IMR-90 (cell line): ENCODE data around the gene RALGPS2. TPM values are rescaled to one million over a fixed set of nuclear protein-coding genes. Genes with fewer than 3 reads are reported as not detected.

Source experiments
- ATAC-seq: fragments of 200-7000 bp; cut with Tn5 transposase; 2 replicates; pipeline ENCODE4 v1.9.1; 2020; ENCODE audit warnings: low read depth, mild to moderate bottlenecking, moderate library complexity
- BruUV-seq: library from RNA; stranded (reverse); fragments of 400-500 nt; replicated peaks from 2 replicates; lab custom pipeline; 2021; lab: Mats Ljungman, UMichigan
- CTCF ChIA-PET: fragments of 300-600 bp; formaldehyde crosslinking; extraction: SDS; loops from one replicate; lab custom pipeline; 2021; ENCODE audit warnings: antibody characterized with exemption; lab: Yijun Ruan, JAX
- POLR2A ChIA-PET: fragments of 300-600 bp; sonication (Branson Sonifier 250); formaldehyde crosslinking; loops from one replicate; lab custom pipeline; 2022; ENCODE audit warnings: antibody characterized with exemption; ENCODE audit not compliant: unreplicated experiment; lab: Charles Lee
- DNase-seq: peaks from one replicate; pipeline ENCODE4 v3.0.0; 2013
- H2AFZ ChIP-seq: replicated peaks from 2 replicates; pipeline ENCODE3; 2013; ENCODE audit warnings: low read length, mild to moderate bottlenecking; ENCODE audit not compliant: poor library complexity
- H2AK5ac ChIP-seq: 2 replicates; pipeline ENCODE4 v1.6.1; 2013; ENCODE audit warnings: low read depth, low read length, inconsistent platforms
- H2AK9ac ChIP-seq: replicated peaks from 2 replicates; pipeline ENCODE3; 2013; ENCODE audit warnings: mild to moderate bottlenecking, low read depth, low read length, moderate library complexity; ENCODE audit not compliant: poor library complexity
- H2BK120ac ChIP-seq: 2 replicates; pipeline ENCODE4 v1.6.1; 2013; ENCODE audit warnings: low read depth, low read length, inconsistent platforms
- H2BK15ac ChIP-seq: 3 replicates; pipeline ENCODE4 v1.6.1; 2013; ENCODE audit warnings: low read depth, low read length, inconsistent platforms
- H2BK20ac ChIP-seq: 2 replicates; pipeline ENCODE4 v1.6.1; 2013; ENCODE audit warnings: low read depth, mild to moderate bottlenecking, inconsistent platforms, low read length, moderate library complexity
- H2BK5ac ChIP-seq: 2 replicates; pipeline ENCODE4 v1.6.1; 2013; ENCODE audit warnings: mild to moderate bottlenecking, low read depth, low read length, inconsistent platforms; ENCODE audit not compliant: poor library complexity, severe bottlenecking
- H3K14ac ChIP-seq: replicated peaks from 2 replicates; pipeline ENCODE4 v1.6.1; 2013; ENCODE audit warnings: low read depth, low read length, inconsistent platforms
- H3K18ac ChIP-seq: 2 replicates; pipeline ENCODE4 v1.6.1; 2013; ENCODE audit warnings: low read depth, low read length, control low read depth
- H3K23ac ChIP-seq: 2 replicates; pipeline ENCODE4 v1.6.1; 2013; ENCODE audit warnings: low read depth, low read length, inconsistent platforms
- H3K27ac ChIP-seq: 2 replicates; pipeline ENCODE4 v1.5.1; 2013; ENCODE audit warnings: mild to moderate bottlenecking, control low read depth, low read length; ENCODE audit not compliant: insufficient read depth
- H3K27me3 ChIP-seq: 2 replicates; pipeline ENCODE4 v1.6.1; 2013; ENCODE audit warnings: low read length; ENCODE audit not compliant: control insufficient read depth, insufficient read depth
- H3K36me3 ChIP-seq: 2 replicates; pipeline ENCODE4 v1.6.1; 2013; ENCODE audit warnings: low read length, mixed read lengths; ENCODE audit not compliant: control insufficient read depth, insufficient read depth
- H3K4ac ChIP-seq: 2 replicates; pipeline ENCODE4 v1.6.1; 2013; ENCODE audit warnings: low read depth, low read length, inconsistent platforms
- H3K4me1 ChIP-seq: 2 replicates; pipeline ENCODE4 v1.6.1; 2013; ENCODE audit warnings: low read length, mixed read lengths; ENCODE audit not compliant: control insufficient read depth, insufficient read depth
- H3K4me2 ChIP-seq: 2 replicates; pipeline ENCODE4 v1.6.1; 2013; ENCODE audit warnings: low read depth, mild to moderate bottlenecking, control low read depth, low read length, moderate library complexity
- H3K4me3 ChIP-seq: 2 replicates; pipeline ENCODE4 v1.5.1; 2013; ENCODE audit warnings: low read depth, mild to moderate bottlenecking, control low read depth, low read length, moderate library complexity; ENCODE audit not compliant: insufficient read depth
- H3K56ac ChIP-seq: 2 replicates; pipeline ENCODE4 v1.6.1; 2013; ENCODE audit warnings: low read length, inconsistent platforms; ENCODE audit not compliant: insufficient read depth; ENCODE audit errors: extremely low read depth
- H3K79me1 ChIP-seq, 2 experiments: 2 replicates each; pipeline ENCODE4 v1.6.1; 2013; ENCODE audit warnings: low read length in 2 of 2, inconsistent platforms in 1 of 2, low read depth in 1 of 2
- H3K9ac ChIP-seq: 2 replicates; pipeline ENCODE4 v1.6.1; 2013; ENCODE audit warnings: low read depth, low read length, control low read depth
- H3K9me1 ChIP-seq: 2 replicates; pipeline ENCODE4 v1.6.1; 2013; ENCODE audit warnings: low read length, inconsistent platforms; ENCODE audit not compliant: insufficient read depth
- H3K9me3 ChIP-seq: 2 replicates; pipeline ENCODE4 v1.6.1; 2013; ENCODE audit warnings: low read length; ENCODE audit not compliant: control insufficient read depth, insufficient read depth
- H4K20me1 ChIP-seq: 2 replicates; pipeline ENCODE4 v1.6.1; 2013; ENCODE audit warnings: low read length, inconsistent platforms; ENCODE audit not compliant: insufficient read depth
- H4K5ac ChIP-seq: 2 replicates; pipeline ENCODE4 v1.6.1; 2013; ENCODE audit warnings: mild to moderate bottlenecking, low read depth, low read length, control low read depth
- H4K8ac ChIP-seq, 2 experiments: 2 replicates each; pipeline ENCODE4 v1.6.1; 2013; ENCODE audit warnings: low read depth in 2 of 2, low read length in 2 of 2, control low read depth in 1 of 2, inconsistent platforms in 1 of 2
- H4K91ac ChIP-seq: 2 replicates; pipeline ENCODE4 v1.6.1; 2013; ENCODE audit warnings: low read depth, low read length, inconsistent platforms; ENCODE audit not compliant: insufficient read depth
- BHLHE40 ChIP-seq: fragments of 150-350 bp; IDR thresholded peaks from 2 replicates; pipeline ENCODE4 v1.6.1; 2016; ENCODE audit warnings: mild to moderate bottlenecking, low read depth, low read length
- CEBPB ChIP-seq: IDR thresholded peaks from 2 replicates; pipeline ENCODE4 v1.6.1; 2012; ENCODE audit warnings: low read depth, low read length, improper control_type of control experiment
- MXI1 ChIP-seq: IDR thresholded peaks from 2 replicates; pipeline ENCODE4 v1.6.1; 2012; ENCODE audit warnings: low read depth, mild to moderate bottlenecking, low read length, moderate library complexity, borderline replicate concordance
- POLR2A ChIP-seq: IDR thresholded peaks from 2 replicates; pipeline ENCODE4 v1.6.1; 2012; ENCODE audit warnings: mild to moderate bottlenecking, low read depth, low read length
- RCOR1 ChIP-seq: IDR thresholded peaks from 2 replicates; pipeline ENCODE4 v1.6.1; 2012; ENCODE audit warnings: mild to moderate bottlenecking, low read length, improper control_type of control experiment; ENCODE audit not compliant: insufficient replicate concordance
- RFX5 ChIP-seq: IDR thresholded peaks from 2 replicates; pipeline ENCODE4 v1.8.0; 2012; ENCODE audit warnings: low read depth, mild to moderate bottlenecking, low read length, moderate library complexity
- SMC3 ChIP-seq: fragments of 150-350 bp; IDR thresholded peaks from 2 replicates; pipeline ENCODE4 v1.6.1; 2016; ENCODE audit warnings: low read depth, mild to moderate bottlenecking, antibody characterized with exemption, low read length, moderate library complexity
- WGBS, 2 experiments: methylation state at CpG; one replicate each; pipeline versions ENCODE4 v1.1.5 to v1.1.7; 2013; ENCODE audit warnings: missing lambda C conversion rate in 2 of 2; ENCODE audit not compliant: insufficient read length in 1 of 2; ENCODE audit errors: extremely low coverage in 2 of 2; 5-methylcytosine and 5-hydroxymethylcytosine counted together
- dilution Hi-C: fragments of 300-500 bp; cut with HindIII; formaldehyde crosslinking; loops from one replicate; pipeline ENCODE4 v1.14.3; 2018; ENCODE audit warnings: low sequenced_read_pairs; ENCODE audit not compliant: unreplicated experiment
- in situ Hi-C: fragments of 300-500 bp; cut with MboI; formaldehyde crosslinking; loops from 3 replicates; pipeline ENCODE4 v1.14.3; 2019; ENCODE audit warnings: low sequenced_read_pairs, inconsistent platforms, mixed read lengths
- intact Hi-C: fragments of 100-400 bp; cut with micrococcal nuclease; formaldehyde crosslinking; loops from 2 replicates; pipeline ENCODE4 v1.10.0; 2022
- polyA plus RNA-seq, 3 experiments: library from polyadenylated mRNA; depleted of rRNA; stranded (reverse); fragments of >200 nt; gene quantifications; 2 replicates each; pipeline ENCODE4 v1.2.3, GENCODE V29; 2012; ENCODE audit warnings: low replicate concordance in 1 of 3
- total RNA-seq: library from RNA; depleted of rRNA; stranded (reverse); fragments of >200 nt; gene quantifications from 2 replicates; pipeline ENCODE4 v1.2.3, GENCODE V29; 2012
- TF ChIP-seq, protein P1 (sequence below): conservative IDR thresholded peaks from 2 replicates; pipeline ENCODE4 v1.5.1; 2012; ENCODE audit warnings: mild to moderate bottlenecking, low read depth, low read length, improper control_type of control experiment
- TF ChIP-seq, protein P2 (sequence below): fragments of 150-350 bp; IDR thresholded peaks from 2 replicates; pipeline ENCODE4 v1.6.1; 2017; ENCODE audit warnings: mild to moderate bottlenecking, antibody characterized with exemption, low read length, low read depth

Gene RALGPS2
- total and polyA plus RNA-seq, 2 of the 4 experiments (the other 2 are of a cell fraction): 13.8 to 148 TPM

GRCh38 chr1:178781533-178782330, 56.7 kb downstream of the RALGPS2 start:
- in situ Hi-C loops (no loop called here), intact Hi-C loops (loop anchor here (1.0 kb wide), 1 partner anchor 238 kb away; no protein-coding TSS in a partner anchor), dilution Hi-C loops (no loop called here)
- TF ChIP-seq BHLHE40 (no peak), MXI1 (no peak), CEBPB (no peak), POLR2A (no peak), RFX5 (no peak), RCOR1 (no peak), SMC3 (no peak)
- TF ChIP-seq, protein P1, sequence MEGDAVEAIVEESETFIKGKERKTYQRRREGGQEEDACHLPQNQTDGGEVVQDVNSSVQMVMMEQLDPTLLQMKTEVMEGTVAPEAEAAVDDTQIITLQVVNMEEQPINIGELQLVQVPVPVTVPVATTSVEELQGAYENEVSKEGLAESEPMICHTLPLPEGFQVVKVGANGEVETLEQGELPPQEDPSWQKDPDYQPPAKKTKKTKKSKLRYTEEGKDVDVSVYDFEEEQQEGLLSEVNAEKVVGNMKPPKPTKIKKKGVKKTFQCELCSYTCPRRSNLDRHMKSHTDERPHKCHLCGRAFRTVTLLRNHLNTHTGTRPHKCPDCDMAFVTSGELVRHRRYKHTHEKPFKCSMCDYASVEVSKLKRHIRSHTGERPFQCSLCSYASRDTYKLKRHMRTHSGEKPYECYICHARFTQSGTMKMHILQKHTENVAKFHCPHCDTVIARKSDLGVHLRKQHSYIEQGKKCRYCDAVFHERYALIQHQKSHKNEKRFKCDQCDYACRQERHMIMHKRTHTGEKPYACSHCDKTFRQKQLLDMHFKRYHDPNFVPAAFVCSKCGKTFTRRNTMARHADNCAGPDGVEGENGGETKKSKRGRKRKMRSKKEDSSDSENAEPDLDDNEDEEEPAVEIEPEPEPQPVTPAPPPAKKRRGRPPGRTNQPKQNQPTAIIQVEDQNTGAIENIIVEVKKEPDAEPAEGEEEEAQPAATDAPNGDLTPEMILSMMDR: no peak
- TF ChIP-seq, protein P2, sequence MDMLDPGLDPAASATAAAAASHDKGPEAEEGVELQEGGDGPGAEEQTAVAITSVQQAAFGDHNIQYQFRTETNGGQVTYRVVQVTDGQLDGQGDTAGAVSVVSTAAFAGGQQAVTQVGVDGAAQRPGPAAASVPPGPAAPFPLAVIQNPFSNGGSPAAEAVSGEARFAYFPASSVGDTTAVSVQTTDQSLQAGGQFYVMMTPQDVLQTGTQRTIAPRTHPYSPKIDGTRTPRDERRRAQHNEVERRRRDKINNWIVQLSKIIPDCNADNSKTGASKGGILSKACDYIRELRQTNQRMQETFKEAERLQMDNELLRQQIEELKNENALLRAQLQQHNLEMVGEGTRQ: no peak
- H3K4me2 ChIP-seq: no peak overlapping the region
- peaks cover 8 to 23% of the 10 kb centered on the region in 2 experiments; a peak in 3 of 4 replicates for H3K79me1 ChIP-seq
- H3K18ac ChIP-seq: peak overlapping the region; percentile 20; the same call in 1 of the 2 replicates
- no peak overlapping the region for H3K4ac ChIP-seq
- no peak overlapping the region for H3K14ac ChIP-seq
- POLR2A ChIA-PET: no interaction called here
- no peaks in the 10 kb centered on the region for H3K27me3 ChIP-seq
- H2BK15ac ChIP-seq: no peak overlapping the region
- no peak overlapping the region for H3K4me3 ChIP-seq
- no peak overlapping the region for H2AFZ ChIP-seq
- H4K91ac ChIP-seq: no peak overlapping the region
- DNase-seq (no peak), ATAC-seq (peak; percentile 37)
- no peak overlapping the region for H3K23ac ChIP-seq
- H4K20me1 ChIP-seq: no peaks in the 10 kb centered on the region; the same call in 1 of the 2 replicates
- H2BK20ac ChIP-seq: no peak overlapping the region
- peak overlapping the region; percentile 66; the same call in 1 of the 2 replicates for H3K27ac ChIP-seq
- no peak overlapping the region for H2AK9ac ChIP-seq
- peaks cover 2% of the 10 kb centered on the region for H3K4me1 ChIP-seq
- no peak overlapping the region for H3K56ac ChIP-seq
- H2AK5ac ChIP-seq: no peak overlapping the region
- no peaks in the 10 kb centered on the region; the same call in 1 of the 2 replicates for H3K9me1 ChIP-seq
- H3K9me3 ChIP-seq: no peaks in the 10 kb centered on the region
- no CpG with 5 or more reads among the region's 2 CpGs for WGBS, 2 experiments
- no peak overlapping the region; the same call in 1 of the 2 replicates for H3K9ac ChIP-seq
- peaks cover 9% of the 10 kb centered on the region for H3K36me3 ChIP-seq
- no TSS peak for BruUV-seq
- H2BK120ac ChIP-seq: no peak overlapping the region
- H4K8ac ChIP-seq: 0 out of 4 replicates have a peak overlapping the region, but pooled peaks of 1 of the 2 experiments have one; percentile 74
- H4K5ac ChIP-seq: no peak overlapping the region
- no peak overlapping the region for H2BK5ac ChIP-seq
- CTCF ChIA-PET: interaction anchor here (0.6 to 0.8 kb wide), 2 partner anchors 11 to 15 kb away, joined by 3 to 4 read pairs; no protein-coding TSS in a partner anchor
